Sigmoid colon (tissue), 4 donors: ENCODE measurements around the gene PLEKHG2.

Experiments
- POLR2A ChIP-seq, 2 donors: fragments of 450-650 bp; IDR thresholded peaks; one replicate each; pipeline ENCODE4 v1.6.1; 2016; ENCODE audit warnings: antibody characterized with exemption in 2 of 2, mild to moderate bottlenecking in 2 of 2, moderate library complexity in 2 of 2
- POLR2AphosphoS5 ChIP-seq, 4 donors: sonication (generic); formaldehyde crosslinking; IDR thresholded peaks; one replicate each; pipeline ENCODE4 v1.6.1; 2017; ENCODE audit warnings: antibody characterized with exemption in 4 of 4
- TF ChIP-seq, protein P1 (sequence below), 4 experiments: fragments of 450-650 bp in 3 of 4; fragments of 200-600 bp in 1 of 4; IDR thresholded peaks; one replicate each; pipeline ENCODE4 v1.5.1; 2016 to 2019; ENCODE audit warnings: antibody characterized with exemption in 4 of 4, mild to moderate bottlenecking in 3 of 4, moderate library complexity in 2 of 4

GRCh38 chr19:39385629-39386411, 26.6 kb upstream of the PLEKHG2 start:
- TF ChIP-seq POLR2A (IDR thresholded peaks at IDR 0.05) (no peak), POLR2AphosphoS5 (IDR thresholded peaks at IDR 0.05) (no peak)
- TF ChIP-seq, protein P1, sequence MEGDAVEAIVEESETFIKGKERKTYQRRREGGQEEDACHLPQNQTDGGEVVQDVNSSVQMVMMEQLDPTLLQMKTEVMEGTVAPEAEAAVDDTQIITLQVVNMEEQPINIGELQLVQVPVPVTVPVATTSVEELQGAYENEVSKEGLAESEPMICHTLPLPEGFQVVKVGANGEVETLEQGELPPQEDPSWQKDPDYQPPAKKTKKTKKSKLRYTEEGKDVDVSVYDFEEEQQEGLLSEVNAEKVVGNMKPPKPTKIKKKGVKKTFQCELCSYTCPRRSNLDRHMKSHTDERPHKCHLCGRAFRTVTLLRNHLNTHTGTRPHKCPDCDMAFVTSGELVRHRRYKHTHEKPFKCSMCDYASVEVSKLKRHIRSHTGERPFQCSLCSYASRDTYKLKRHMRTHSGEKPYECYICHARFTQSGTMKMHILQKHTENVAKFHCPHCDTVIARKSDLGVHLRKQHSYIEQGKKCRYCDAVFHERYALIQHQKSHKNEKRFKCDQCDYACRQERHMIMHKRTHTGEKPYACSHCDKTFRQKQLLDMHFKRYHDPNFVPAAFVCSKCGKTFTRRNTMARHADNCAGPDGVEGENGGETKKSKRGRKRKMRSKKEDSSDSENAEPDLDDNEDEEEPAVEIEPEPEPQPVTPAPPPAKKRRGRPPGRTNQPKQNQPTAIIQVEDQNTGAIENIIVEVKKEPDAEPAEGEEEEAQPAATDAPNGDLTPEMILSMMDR (IDR thresholded peaks at IDR 0.05) = no peak
